Thyroid gland (tissue), 4 donors: ENCODE measurements around the gene SLC38A10.

ENCODE experiments used
- CTCF ChIP-seq, 6 experiments: fragments of 200-600 bp in 3 of 6; fragments of 450-650 bp in 3 of 6; sonication (generic) in 3 of 6; IDR thresholded peaks; one replicate each; pipeline ENCODE4 v1.5.1; 2016 to 2019; ENCODE audit warnings: antibody characterized with exemption in 6 of 6, mild to moderate bottlenecking in 2 of 6, inconsistent platforms in 1 of 6, moderate library complexity in 1 of 6
- POLR2A ChIP-seq, 2 donors: fragments of 450-650 bp; IDR thresholded peaks; one replicate each; pipeline ENCODE4 v1.6.1; 2017; ENCODE audit warnings: antibody characterized with exemption in 2 of 2, mild to moderate bottlenecking in 2 of 2, moderate library complexity in 1 of 2

- no peak for TF ChIP-seq CTCF (IDR thresholded peaks at IDR 0.05)
- no peak for TF ChIP-seq POLR2A (IDR thresholded peaks at IDR 0.05)
Observed at GRCh38 chr17:81282141-81282540, 13.0 kb downstream of the SLC38A10 start.
